ENCODE measurements around the gene TAF10.

Gene TAF10

DNA sequence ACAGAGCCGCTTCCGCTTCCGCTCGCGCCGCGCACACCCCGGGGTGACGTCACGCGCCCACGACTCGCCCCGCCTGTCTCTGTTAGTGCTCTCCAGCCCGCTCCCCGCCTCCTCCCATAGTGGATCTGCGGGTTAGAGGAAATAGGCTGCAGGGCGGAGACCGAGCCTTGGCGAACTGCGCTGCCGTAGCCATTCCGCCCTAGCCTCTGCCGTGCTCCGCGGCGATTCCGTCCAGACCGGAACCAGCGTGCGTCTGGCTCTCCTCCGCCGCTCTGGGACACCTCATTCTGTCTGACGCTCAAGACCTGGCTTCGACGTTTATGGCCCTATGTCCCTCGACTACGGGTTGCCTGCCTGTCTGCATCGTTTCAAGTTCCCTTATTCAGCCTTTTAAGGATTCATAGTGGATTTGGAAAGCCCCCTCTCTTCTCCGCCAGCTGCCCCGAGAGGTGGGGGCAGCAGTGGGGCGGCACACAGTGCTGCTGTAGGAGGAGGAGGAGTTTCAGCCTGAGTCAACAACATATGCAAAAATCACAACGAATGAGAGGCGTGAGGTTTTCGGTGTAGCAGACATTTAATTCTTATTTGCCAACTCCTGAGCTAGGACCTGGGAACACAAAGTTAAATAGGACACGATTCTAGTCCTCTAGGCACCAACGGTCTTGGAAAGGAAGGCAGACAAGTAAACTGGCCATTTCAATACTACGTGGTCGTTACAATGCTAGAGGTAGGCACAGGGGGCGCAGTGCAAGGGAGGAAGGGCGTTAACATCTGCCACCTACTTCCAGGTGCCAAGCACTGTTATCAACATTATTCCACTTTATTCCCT is at the start of gene TAF10:
TSS of gene TAF10 (minus strand) at position 4 of the 829 bp plus-strand sequence. CDS start 27 bp downstream, outside the sequence.
- ChIA-PET POLR2A (interaction anchor here (0.6 to 1.5 kb wide), 3 partner anchors 8 to 19 kb away, joined by 3 to 5 read pairs (median 4); no protein-coding TSS in a partner anchor), CTCF (interaction anchor here (0.9 to 2.3 kb wide), 14 partner anchors 8 to 233 kb away, joined by 3 to 15 read pairs (median 4); partner anchors contain the start of gene MRPL17)
- DNase-seq (ENCODE audit: extremely low spot score): peak; percentile 90
- TF ChIP-seq, protein P1, sequence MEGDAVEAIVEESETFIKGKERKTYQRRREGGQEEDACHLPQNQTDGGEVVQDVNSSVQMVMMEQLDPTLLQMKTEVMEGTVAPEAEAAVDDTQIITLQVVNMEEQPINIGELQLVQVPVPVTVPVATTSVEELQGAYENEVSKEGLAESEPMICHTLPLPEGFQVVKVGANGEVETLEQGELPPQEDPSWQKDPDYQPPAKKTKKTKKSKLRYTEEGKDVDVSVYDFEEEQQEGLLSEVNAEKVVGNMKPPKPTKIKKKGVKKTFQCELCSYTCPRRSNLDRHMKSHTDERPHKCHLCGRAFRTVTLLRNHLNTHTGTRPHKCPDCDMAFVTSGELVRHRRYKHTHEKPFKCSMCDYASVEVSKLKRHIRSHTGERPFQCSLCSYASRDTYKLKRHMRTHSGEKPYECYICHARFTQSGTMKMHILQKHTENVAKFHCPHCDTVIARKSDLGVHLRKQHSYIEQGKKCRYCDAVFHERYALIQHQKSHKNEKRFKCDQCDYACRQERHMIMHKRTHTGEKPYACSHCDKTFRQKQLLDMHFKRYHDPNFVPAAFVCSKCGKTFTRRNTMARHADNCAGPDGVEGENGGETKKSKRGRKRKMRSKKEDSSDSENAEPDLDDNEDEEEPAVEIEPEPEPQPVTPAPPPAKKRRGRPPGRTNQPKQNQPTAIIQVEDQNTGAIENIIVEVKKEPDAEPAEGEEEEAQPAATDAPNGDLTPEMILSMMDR (IDR thresholded peaks at IDR 0.05; ENCODE audit: control extremely low read depth, extremely low read depth, low read depth, missing control alignments): peak; percentile 32

DNA sequence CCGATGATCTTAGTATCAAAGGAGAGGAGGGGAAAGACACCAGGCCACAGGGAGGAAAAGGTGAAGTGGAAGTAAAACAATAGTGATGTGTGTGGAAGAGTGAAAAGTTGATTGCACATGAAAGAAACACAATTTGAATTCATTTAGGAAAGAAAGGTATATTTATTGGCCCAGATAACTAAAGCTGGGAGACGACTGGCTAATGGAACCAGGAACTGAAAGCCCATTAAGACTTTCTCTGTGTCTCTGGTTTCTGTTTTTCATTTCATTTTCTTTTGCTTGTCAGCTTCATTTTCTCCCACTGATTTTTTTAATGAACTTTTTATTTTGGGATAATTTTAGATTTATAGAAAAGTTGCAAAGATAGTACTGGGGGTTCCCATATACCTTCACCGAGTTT is 48.7 kb upstream of the TAF10 start:
- ChIA-PET POLR2A (no interaction called here), CTCF (interaction anchor here (1.2 to 5.2 kb wide), 2 partner anchors 13 to 20 kb away, joined by 3 to 31 read pairs; no protein-coding TSS in a partner anchor)
- DNase-seq (ENCODE audit: extremely low spot score): no peak
- TF ChIP-seq, protein P1 (IDR thresholded peaks at IDR 0.05; ENCODE audit: control extremely low read depth, extremely low read depth, low read depth, missing control alignments): no peak

DNA sequence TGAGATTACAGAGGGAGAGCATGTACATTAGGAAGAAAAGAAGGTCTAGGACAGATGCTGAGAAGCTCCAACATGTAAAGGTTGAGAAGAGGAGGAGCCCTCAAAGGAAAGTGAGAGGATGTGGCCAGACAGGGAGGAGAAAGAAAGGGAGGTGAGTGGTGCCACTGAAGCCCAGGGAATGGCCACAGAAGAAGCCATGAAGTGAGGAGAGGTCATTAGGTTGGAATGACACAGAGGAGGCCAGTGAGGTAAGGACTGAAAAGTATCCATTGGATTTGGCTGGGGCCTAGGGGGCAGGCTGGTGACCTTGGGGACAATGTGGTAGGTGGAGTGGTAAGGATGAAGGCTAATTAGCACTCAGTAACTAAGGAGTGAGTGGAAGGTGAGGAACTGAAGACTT is 46.6 kb upstream of the TAF10 start:
- no peak for DNase-seq (ENCODE audit: extremely low spot score)
- POLR2A ChIA-PET: interaction anchor here (1.2 kb wide), 1 partner anchor 13 kb away, joined by 3 read pairs; no protein-coding TSS in a partner anchor
- CTCF ChIA-PET: interaction anchor here (2.0 to 5.2 kb wide), 3 partner anchors 9 to 13 kb away, joined by 5 to 31 read pairs (median 8); no protein-coding TSS in a partner anchor
- TF ChIP-seq, protein P1 (IDR thresholded peaks at IDR 0.05; ENCODE audit: control extremely low read depth, extremely low read depth, low read depth, missing control alignments): no peak

DNA sequence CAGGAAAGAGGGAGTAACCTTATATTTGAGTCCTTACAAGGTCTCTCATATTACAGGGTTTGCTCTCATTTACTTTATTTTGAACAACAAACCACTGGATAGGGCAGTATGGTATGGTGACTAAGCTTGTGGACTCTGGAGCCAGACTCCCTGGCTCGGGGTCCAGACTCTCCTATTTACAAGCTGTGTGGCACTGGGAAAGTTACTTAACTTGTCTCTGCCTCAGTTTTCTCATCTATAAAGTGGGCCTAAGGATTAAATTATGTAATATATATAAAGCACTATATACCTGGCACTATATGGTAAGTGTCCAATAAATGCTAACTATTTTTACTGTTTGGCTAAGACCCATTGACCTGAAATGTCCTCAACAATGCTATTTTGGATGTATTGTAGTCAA is 45.3 kb upstream of the TAF10 start:
- ChIA-PET POLR2A (no interaction called here), CTCF (interaction anchor here (1.1 to 5.2 kb wide), 5 partner anchors 10 to 126 kb away, joined by 3 to 31 read pairs (median 5); partner anchors contain the start of gene MRPL17)
- DNase-seq (ENCODE audit: extremely low spot score): no peak
- TF ChIP-seq, protein P1 (IDR thresholded peaks at IDR 0.05; ENCODE audit: control extremely low read depth, extremely low read depth, low read depth, missing control alignments): no peak

DNA sequence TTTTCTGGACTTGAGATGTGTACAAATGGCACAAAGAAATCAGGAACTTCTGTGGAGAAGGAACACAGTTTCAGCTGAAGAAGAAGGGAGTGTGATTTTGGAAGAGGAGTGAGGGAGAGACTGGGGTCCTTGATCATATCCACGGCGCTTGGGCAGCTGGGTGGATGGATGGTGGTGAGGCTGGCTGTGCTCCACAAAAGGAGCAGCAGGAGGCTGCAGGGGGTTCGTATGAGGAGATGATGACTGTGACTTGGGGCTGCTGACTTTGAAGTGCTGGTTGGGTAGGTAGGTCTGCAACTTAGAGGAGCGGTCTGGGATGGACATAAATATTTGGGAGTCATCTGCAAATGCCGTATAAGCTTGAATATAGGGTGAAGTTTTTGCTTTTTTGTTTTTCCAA is 44.9 kb upstream of the TAF10 start:
- no peak for DNase-seq (ENCODE audit: extremely low spot score)
- TF ChIP-seq, protein P1 (IDR thresholded peaks at IDR 0.05; ENCODE audit: control extremely low read depth, extremely low read depth, low read depth, missing control alignments): no peak
- ChIA-PET CTCF (interaction anchor here (1.1 to 5.2 kb wide), 5 partner anchors 9 to 126 kb away, joined by 3 to 31 read pairs (median 5); partner anchors contain the start of gene MRPL17), POLR2A (no interaction called here)

DNA sequence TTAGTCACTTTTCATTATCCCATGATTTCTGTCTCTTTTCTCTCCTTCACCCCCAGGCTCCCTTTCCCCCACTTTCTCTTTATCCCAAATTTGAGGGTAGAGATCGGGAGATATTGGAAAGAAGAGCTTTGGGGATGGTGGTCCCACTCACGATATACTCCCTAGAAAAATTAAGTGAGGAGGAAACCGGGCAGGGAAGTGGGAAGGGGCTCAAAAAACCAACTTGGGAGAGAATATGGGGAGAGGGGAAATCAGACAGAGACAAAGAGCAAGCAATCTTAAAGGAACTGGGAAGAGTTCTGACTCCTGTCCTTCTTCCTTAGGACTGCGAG is 44.5 kb upstream of the TAF10 start:
- no peak for DNase-seq (ENCODE audit: extremely low spot score)
- TF ChIP-seq, protein P1 (IDR thresholded peaks at IDR 0.05; ENCODE audit: control extremely low read depth, extremely low read depth, low read depth, missing control alignments): no peak
- ChIA-PET CTCF (interaction anchor here (1.1 to 5.2 kb wide), 5 partner anchors 9 to 125 kb away, joined by 3 to 31 read pairs (median 5); partner anchors contain the start of gene MRPL17), POLR2A (no interaction called here)
